HepG2 (cell line): Measurements from ENCODE around the gene IFNLR1. TPM values are rescaled to one million over a fixed set of nuclear protein-coding genes. Genes with fewer than 3 reads are reported as not detected.

ENCODE experiments used
- ATAC-seq: fragments of 200-7000 bp; cut with Tn5 transposase; 3 replicates; pipeline ENCODE4 v1.9.1; 2020; ENCODE audit warnings: mild to moderate bottlenecking, moderate library complexity
- BruUV-seq: library from RNA; stranded (reverse); fragments of 400-500 nt; replicated peaks from 2 replicates; lab custom pipeline; 2021; lab: Mats Ljungman, UMichigan
- CTCF ChIA-PET: fragments of 300-600 bp; formaldehyde crosslinking; extraction: SDS; loops from one replicate; lab custom pipeline; 2021; ENCODE audit warnings: low total read pairs, inconsistent platforms, low intra/inter-chr PET ratio; lab: Yijun Ruan, JAX
- POLR2A ChIA-PET: fragments of 350-600 bp; sonication (Branson Sonifier 250); formaldehyde crosslinking; loops from one replicate; lab custom pipeline; 2020; ENCODE audit warnings: antibody characterized with exemption, inconsistent platforms; lab: Yijun Ruan, JAX
- DNase-seq: peaks from one replicate; pipeline ENCODE4 v3.0.0-alpha.2; 2015; ENCODE audit warnings: low spot score
- FAIRE-seq: peaks from 3 replicates; lab custom pipeline; 2011; peaks lifted over from hg19 to GRCh38; lab: Jason Lieb, UNC
- H2AFZ ChIP-seq: one replicate; pipeline ENCODE4 v1.6.1; 2011; ENCODE audit warnings: low read length, inconsistent platforms
- H3K27ac ChIP-seq: fragments of 300-600 bp; 3 replicates; pipeline ENCODE4 v1.8.0; 2011; ENCODE audit warnings: mixed run types, mild to moderate bottlenecking, mixed read lengths, low read length, inconsistent platforms; ENCODE audit not compliant: insufficient read depth; ENCODE audit errors: extremely low read length
- H3K27me3 ChIP-seq, 2 experiments: fragments of 200-600 bp in 1 of 2; 2 replicates in 1 of 2; 3 replicates in 1 of 2; pipeline versions ENCODE4 v1.6.0 to v1.8.0; 2011; ENCODE audit warnings: low read length in 2 of 2, mild to moderate bottlenecking in 2 of 2, moderate library complexity in 2 of 2, inconsistent platforms in 1 of 2; ENCODE audit not compliant: insufficient read depth in 2 of 2, control insufficient read depth in 1 of 2
- H3K36me3 ChIP-seq, 2 experiments: fragments of 200-600 bp in 1 of 2; replicated peaks in 1 of 2; 2 replicates in 1 of 2; 3 replicates in 1 of 2; pipeline versions ENCODE4 v1.5.1 to v1.8.0; 2011; ENCODE audit warnings: low read length in 2 of 2, inconsistent platforms in 1 of 2; ENCODE audit not compliant: insufficient read depth in 2 of 2, control insufficient read depth in 1 of 2
- H3K4me1 ChIP-seq: 2 replicates; pipeline ENCODE4 v1.5.1; 2012; ENCODE audit warnings: low read length, inconsistent platforms; ENCODE audit not compliant: insufficient read depth
- H3K4me2 ChIP-seq: 2 replicates; pipeline ENCODE4 v1.6.0; 2011; ENCODE audit warnings: low read depth, low read length, inconsistent platforms
- H3K4me3 ChIP-seq, 3 experiments: fragments of 200-600 bp in 1 of 3; sonication (generic), shearing (Covaris generic) in 1 of 3; replicated peaks in 1 of 3; 2 replicates each; pipeline ENCODE4 v1.5.1; 2011 to 2016; ENCODE audit warnings: low read length in 3 of 3, inconsistent platforms in 2 of 3, low read depth in 2 of 3, mild to moderate bottlenecking in 2 of 3, control low read depth in 1 of 3, mixed read lengths in 1 of 3; ENCODE audit not compliant: insufficient read depth in 1 of 3
- H3K79me2 ChIP-seq: one replicate; pipeline ENCODE4 v1.6.1; 2011; ENCODE audit warnings: low read length, inconsistent platforms; ENCODE audit not compliant: insufficient read depth
- H3K9ac ChIP-seq: 2 replicates; pipeline ENCODE4 v1.6.0; 2011; ENCODE audit warnings: mild to moderate bottlenecking, low read depth, low read length, inconsistent platforms; ENCODE audit not compliant: insufficient read depth
- H3K9me3 ChIP-seq: 2 replicates; pipeline ENCODE4 v1.5.1; 2012; ENCODE audit warnings: mild to moderate bottlenecking, low read length
- H4K20me1 ChIP-seq: 2 replicates; pipeline ENCODE4 v1.6.0; 2011; ENCODE audit warnings: inconsistent platforms, mild to moderate bottlenecking, low read length, moderate library complexity; ENCODE audit not compliant: insufficient read depth
- BCL6 ChIP-seq: IDR thresholded peaks from 2 replicates; pipeline ENCODE4 v1.6.1; 2016; ENCODE audit warnings: missing genetic modification reagents, missing compliant biosample characterization
- CREBL2 ChIP-seq: sonication (generic); formaldehyde crosslinking; IDR thresholded peaks from 2 replicates; pipeline ENCODE4 v1.8.1; 2023; ENCODE audit warnings: missing genetic modification reagents, mild to moderate bottlenecking, borderline replicate concordance
- CTCF ChIP-seq: sonication (generic); formaldehyde crosslinking; IDR thresholded peaks from 2 replicates; pipeline ENCODE4 v1.5.0; 2020; ENCODE audit warnings: mild to moderate bottlenecking, missing genetic modification reagents, moderate library complexity
- FOXJ3 ChIP-seq: sonication (generic); formaldehyde crosslinking; IDR thresholded peaks from 2 replicates; pipeline ENCODE4 v1.4.0; 2020; ENCODE audit warnings: missing genetic modification reagents, mild to moderate bottlenecking, borderline replicate concordance
- KLF9 ChIP-seq: IDR thresholded peaks from 2 replicates; pipeline ENCODE4 v1.6.1; 2016; ENCODE audit warnings: low read depth
- NBN ChIP-seq: fragments of 450-650 bp; conservative IDR thresholded peaks from 2 replicates; pipeline ENCODE4 v1.6.1; 2017
- NR0B2 ChIP-seq: sonication (generic); formaldehyde crosslinking; IDR thresholded peaks from 2 replicates; pipeline ENCODE4 v1.4.0; 2020; ENCODE audit warnings: mild to moderate bottlenecking, missing genetic modification reagents
- REXO4 ChIP-seq: sonication (generic); formaldehyde crosslinking; IDR thresholded peaks from 2 replicates; pipeline ENCODE4 v1.8.0; 2022; ENCODE audit warnings: missing genetic modification reagents, mild to moderate bottlenecking, borderline replicate concordance
- RFXAP ChIP-seq: sonication (generic); formaldehyde crosslinking; IDR thresholded peaks from 2 replicates; pipeline ENCODE4 v1.4.0; 2020; ENCODE audit warnings: missing genetic modification reagents, borderline replicate concordance
- RXRA ChIP-seq: sonication (generic); formaldehyde crosslinking; IDR thresholded peaks from 2 replicates; pipeline ENCODE4 v1.5.1; 2020; ENCODE audit warnings: missing genetic modification reagents
- TCF7L2 ChIP-seq: IDR thresholded peaks from 2 replicates; pipeline ENCODE4 v1.6.1; 2011; ENCODE audit warnings: mild to moderate bottlenecking, low read depth, low read length, moderate library complexity
- ZHX1 ChIP-seq: sonication (generic); formaldehyde crosslinking; IDR thresholded peaks from 2 replicates; pipeline ENCODE4 v1.8.1; 2022; ENCODE audit warnings: low read depth, mild to moderate bottlenecking, missing genetic modification reagents
- ZMYM4 ChIP-seq: sonication (generic); formaldehyde crosslinking; IDR thresholded peaks from 2 replicates; pipeline ENCODE4 v1.8.1; 2023; ENCODE audit warnings: mild to moderate bottlenecking, missing genetic modification reagents
- ZNF326 ChIP-seq: sonication (generic); formaldehyde crosslinking; IDR thresholded peaks from 2 replicates; pipeline ENCODE4 v1.4.0; 2020; ENCODE audit warnings: missing genetic modification reagents, borderline replicate concordance
- WGBS: methylation state at CpG from one replicate; pipeline ENCODE4 v1.1.6; 2017; ENCODE audit warnings: low lambda C conversion rate; 5-methylcytosine and 5-hydroxymethylcytosine counted together
- in situ Hi-C: cut with HindIII; loops from 2 replicates; pipeline ENCODE4 v1.10.0; 2017; ENCODE audit warnings: low pct_unique_long_range_greater_than_20kb; ENCODE audit not compliant: extremely low pct_ligation_motif_present
- intact Hi-C: fragments of 100-400 bp; cut with micrococcal nuclease; formaldehyde crosslinking; loops from one replicate; pipeline ENCODE4 v1.10.0; 2022; ENCODE audit not compliant: unreplicated experiment
- polyA plus RNA-seq, 8 experiments: library from polyadenylated mRNA; depleted of rRNA in 3 of 8; stranded (reverse) in 7 of 8; unstranded in 1 of 8; fragments of >200 nt; fragmentation: Illumina TruSeq in 4 of 8; extraction: Trizol in 4 of 8; gene quantifications; 2 replicates each; pipeline versions ENCODE4 v1.2.1 to v1.2.3, GENCODE V29; 2011 to 2016; ENCODE audit warnings: low read depth in 4 of 8, missing spikeins in 1 of 8, mixed read lengths in 1 of 8; ENCODE audit not compliant: insufficient read depth in 1 of 8
- total RNA-seq, 5 experiments: library from RNA; depleted of rRNA; stranded (reverse); fragments of >200 nt; fragmentation: Illumina TruSeq; extraction: Trizol; gene quantifications; 2 replicates each; pipeline ENCODE4 v1.2.3, GENCODE V29; 2016; ENCODE audit warnings: low read depth in 1 of 5

Gene IFNLR1
- total and polyA plus RNA-seq, 2 of the 13 experiments (the other 11 are each of a cell fraction or from before 2014, with no cell fraction given) = 3.8 to 8.5 TPM

- H3K4me3 ChIP-seq = no peak overlapping the region
- no peaks in the 10 kb centered on the region for H3K4me1 ChIP-seq
- ChIA-PET POLR2A (interaction anchor here (1.1 kb wide), 1 partner anchor 14 kb away, joined by 3 read pairs; the partner anchor contains the start of gene MYOM3), CTCF (no interaction called here)
- no peak overlapping the region for H2AFZ ChIP-seq
- DNase-seq (no peak), FAIRE-seq (no peak), ATAC-seq (no peak)
- no peaks in the 10 kb centered on the region for H3K9me3 ChIP-seq
- H3K9ac ChIP-seq = no peak overlapping the region
- in situ Hi-C loops = no loop called here
- H3K27ac ChIP-seq = no peak overlapping the region
- H4K20me1 ChIP-seq = no peaks in the 10 kb centered on the region
- TF ChIP-seq RXRA (CRISPR knock-in tag) (no peak), CTCF (CRISPR knock-in tag) (no peak), RFXAP (no peak), ZNF326 (CRISPR knock-in tag) (no peak), NBN (no peak), BCL6 (CRISPR knock-in tag) (no peak), FOXJ3 (CRISPR knock-in tag) (no peak), ZMYM4 (no peak), NR0B2 (CRISPR knock-in tag) (no peak), ZHX1 (CRISPR knock-in tag) (no peak), TCF7L2 (no peak), KLF9 (no peak), REXO4 (CRISPR knock-in tag) (no peak), CREBL2 (no peak)
- TF ChIP-seq, all 625 proteins: peak for 0
- intact Hi-C loops = no loop called here
- no peaks in the 10 kb centered on the region for H3K79me2 ChIP-seq
- no peaks in the 10 kb centered on the region for H3K27me3 ChIP-seq
- no peak overlapping the region for H3K4me2 ChIP-seq
- peaks cover 0 to 22% of the 10 kb centered on the region in 2 experiments; a peak in 3 of 5 replicates for H3K36me3 ChIP-seq
- WGBS = 94% methylated on average over 5 of the region's 5 CpGs
- no TSS peak for BruUV-seq
These were observed 60.4 kb downstream of the IFNLR1 start for GRCh38 chr1:24126672-24127023.
